ENCODE data around the gene MAPK11. TPM values are rescaled to one million over a fixed set of nuclear protein-coding genes. Genes with fewer than 3 reads are reported as not detected.

Gene MAPK11
- total and polyA plus RNA-seq, 4 donors = 8.3 to 15.3 (median 11.9) TPM

- H3K9me3 ChIP-seq (ENCODE audit: control insufficient read depth in 4 of 4, insufficient read depth in 3 of 4, low read length in 3 of 4) = no peaks in the 10 kb centered on the region
- TF ChIP-seq CTCF (IDR thresholded peaks at IDR 0.05; ENCODE audit: control extremely low read depth, extremely low read depth) = no peak
- DNase-seq (no peak), ATAC-seq (ENCODE audit: insufficient read depth, low FRiP score) (no peak)
- no peak overlapping the region for H3K9ac ChIP-seq (ENCODE audit: insufficient read depth in 1 of 2, low read length in 2 of 2)
- H3K27ac ChIP-seq (ENCODE audit: low read depth in 1 of 2, low read length in 1 of 2) = no peak overlapping the region
- H3K27me3 ChIP-seq (ENCODE audit: control insufficient read depth in 3 of 3, insufficient read depth in 3 of 3, low read length in 2 of 3) = no peaks in the 10 kb centered on the region
- H3K4me3 ChIP-seq = no peak overlapping the region
- peaks cover 3 to 13% (median 8%) of the 10 kb centered on the region in 5 donors for H3K4me1 ChIP-seq (ENCODE audit: control insufficient read depth in 5 of 5, insufficient read depth in 5 of 5, low read length in 5 of 5)
- 87 to 91% methylated on average over 22 of the region's 22 CpGs for WGBS, 2 donors
- peaks cover 0 to 10% (median 4%) of the 10 kb centered on the region in 4 donors for H3K36me3 ChIP-seq (ENCODE audit: control insufficient read depth in 4 of 4, insufficient read depth in 4 of 4, low read length in 4 of 4)
These were observed 16.9 kb downstream of the MAPK11 start for GRCh38 chr22:50253046-50253915.

GRCh38 chr22:50252082-50253045 is 17.8 kb downstream of the MAPK11 start:
- Histone ChIP-seq H3K4me3 (no peak overlapping the region), H3K9ac (ENCODE audit: insufficient read depth in 1 of 2, low read length in 2 of 2) (no peak overlapping the region), H3K27ac (ENCODE audit: low read depth in 1 of 2, low read length in 1 of 2) (peak overlapping the region in 1 of 2 donors; percentile 5)

DNA sequence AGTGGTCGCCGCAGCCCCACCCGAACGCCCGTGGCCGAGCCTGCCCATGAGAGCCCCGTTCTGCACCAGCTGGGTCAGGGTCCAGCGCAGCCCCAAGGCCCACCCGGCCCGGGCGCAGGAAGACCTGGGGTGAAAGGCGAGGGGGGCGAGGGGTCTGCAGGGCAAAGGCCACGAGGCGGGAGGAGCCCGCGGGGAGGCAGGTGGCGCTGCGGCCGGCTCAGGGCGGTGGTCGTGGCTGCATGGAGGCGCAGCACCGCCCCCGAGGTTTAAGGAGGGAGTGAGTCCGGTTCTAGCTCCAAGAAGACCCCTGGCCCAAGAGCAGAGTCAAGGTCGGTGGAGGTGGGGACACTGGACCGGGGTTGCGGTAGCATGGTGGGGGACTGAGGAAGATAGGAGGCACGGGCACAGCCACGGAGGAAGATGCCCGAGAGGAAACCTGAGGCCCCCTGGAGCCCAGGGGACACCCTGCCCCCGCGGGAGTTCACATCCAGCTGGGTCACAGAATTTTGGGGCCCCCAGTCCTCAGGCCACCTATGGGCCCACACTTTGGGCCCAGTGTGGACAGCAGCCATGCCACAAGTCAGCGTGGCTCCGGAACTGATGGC is 18.6 kb downstream of the MAPK11 start:
- H3K27ac ChIP-seq (ENCODE audit: low read depth in 1 of 2, low read length in 1 of 2) = peak overlapping the region in 1 of 2 donors; percentile 5
- peaks cover 0 to 13% (median 10%) of the 10 kb centered on the region in 4 donors for H3K36me3 ChIP-seq (ENCODE audit: control insufficient read depth in 4 of 4, insufficient read depth in 4 of 4, low read length in 4 of 4)
- H3K4me3 ChIP-seq = no peak overlapping the region
- H3K27me3 ChIP-seq (ENCODE audit: control insufficient read depth in 3 of 3, insufficient read depth in 3 of 3, low read length in 2 of 3) = no peaks in the 10 kb centered on the region
- H3K9me3 ChIP-seq (ENCODE audit: control insufficient read depth in 4 of 4, insufficient read depth in 3 of 4, low read length in 3 of 4) = no peaks in the 10 kb centered on the region
- ATAC-seq (ENCODE audit: insufficient read depth, low FRiP score) = no peak
- WGBS, 2 donors = 8 to 9% methylated on average over 36 of the region's 36 CpGs
- no peak for DNase-seq
- no peak overlapping the region for H3K9ac ChIP-seq (ENCODE audit: insufficient read depth in 1 of 2, low read length in 2 of 2)
- peaks cover 3 to 13% (median 8%) of the 10 kb centered on the region in 5 donors for H3K4me1 ChIP-seq (ENCODE audit: control insufficient read depth in 5 of 5, insufficient read depth in 5 of 5, low read length in 5 of 5)
- TF ChIP-seq CTCF (IDR thresholded peaks at IDR 0.05; ENCODE audit: control extremely low read depth, extremely low read depth) = no peak

More at GRCh38 chr22:50252082-50253045, 17.8 kb downstream of the MAPK11 start:
- H3K4me1 ChIP-seq (ENCODE audit: control insufficient read depth in 5 of 5, insufficient read depth in 5 of 5, low read length in 5 of 5) = peaks cover 3 to 13% (median 8%) of the 10 kb centered on the region in 5 donors
- WGBS, 2 donors = 47 to 48% methylated on average over 25 of the region's 25 CpGs
- DNase-seq = peak; percentile 61 to 68 (median 68)
- peak; percentile 43 for ATAC-seq (ENCODE audit: insufficient read depth, low FRiP score)
- peaks cover 0 to 13% (median 8%) of the 10 kb centered on the region in 4 donors for H3K36me3 ChIP-seq (ENCODE audit: control insufficient read depth in 4 of 4, insufficient read depth in 4 of 4, low read length in 4 of 4)
- H3K27me3 ChIP-seq (ENCODE audit: control insufficient read depth in 3 of 3, insufficient read depth in 3 of 3, low read length in 2 of 3) = no peaks in the 10 kb centered on the region
- no peaks in the 10 kb centered on the region for H3K9me3 ChIP-seq (ENCODE audit: control insufficient read depth in 4 of 4, insufficient read depth in 3 of 4, low read length in 3 of 4)
- peak; percentile 66 for TF ChIP-seq CTCF (IDR thresholded peaks at IDR 0.05; ENCODE audit: control extremely low read depth, extremely low read depth)
